ENCODE measurements around the gene TLNRD1.

The TLNRD1 gene

DNA sequence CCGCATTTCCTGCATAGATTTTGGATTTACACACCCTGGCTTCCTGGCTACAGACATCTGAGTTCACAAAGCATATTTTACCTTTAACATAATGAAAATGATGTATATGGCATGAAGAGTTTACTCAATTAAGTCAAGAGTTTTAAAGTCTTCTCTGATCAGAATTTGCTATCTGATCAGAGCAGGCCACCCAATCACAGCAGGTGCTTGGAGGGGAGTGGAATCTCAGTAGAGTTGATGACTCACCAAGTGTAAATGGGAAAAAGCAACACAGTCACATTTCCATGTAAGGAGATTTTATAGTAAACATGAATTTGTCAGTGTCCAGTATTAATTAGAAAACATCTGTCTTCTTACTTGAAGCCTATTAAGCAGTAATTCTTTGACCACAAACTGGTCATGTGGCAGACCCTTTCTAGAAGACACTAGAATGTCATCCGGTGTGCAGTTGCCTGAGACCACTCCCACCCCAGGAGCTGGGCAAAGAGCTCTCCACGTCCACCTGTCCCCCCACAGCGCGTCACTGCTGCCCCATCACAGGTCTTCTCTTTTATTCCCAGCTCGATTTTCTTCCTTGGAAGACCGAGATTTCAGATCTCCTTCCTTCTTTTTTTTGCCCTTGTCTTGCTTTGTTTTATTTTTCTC lies 21.9 kb upstream of the TLNRD1 start:
- peaks cover 3% of the 10 kb centered on the region for H3K79me2 ChIP-seq
- TF ChIP-seq, protein P1, sequence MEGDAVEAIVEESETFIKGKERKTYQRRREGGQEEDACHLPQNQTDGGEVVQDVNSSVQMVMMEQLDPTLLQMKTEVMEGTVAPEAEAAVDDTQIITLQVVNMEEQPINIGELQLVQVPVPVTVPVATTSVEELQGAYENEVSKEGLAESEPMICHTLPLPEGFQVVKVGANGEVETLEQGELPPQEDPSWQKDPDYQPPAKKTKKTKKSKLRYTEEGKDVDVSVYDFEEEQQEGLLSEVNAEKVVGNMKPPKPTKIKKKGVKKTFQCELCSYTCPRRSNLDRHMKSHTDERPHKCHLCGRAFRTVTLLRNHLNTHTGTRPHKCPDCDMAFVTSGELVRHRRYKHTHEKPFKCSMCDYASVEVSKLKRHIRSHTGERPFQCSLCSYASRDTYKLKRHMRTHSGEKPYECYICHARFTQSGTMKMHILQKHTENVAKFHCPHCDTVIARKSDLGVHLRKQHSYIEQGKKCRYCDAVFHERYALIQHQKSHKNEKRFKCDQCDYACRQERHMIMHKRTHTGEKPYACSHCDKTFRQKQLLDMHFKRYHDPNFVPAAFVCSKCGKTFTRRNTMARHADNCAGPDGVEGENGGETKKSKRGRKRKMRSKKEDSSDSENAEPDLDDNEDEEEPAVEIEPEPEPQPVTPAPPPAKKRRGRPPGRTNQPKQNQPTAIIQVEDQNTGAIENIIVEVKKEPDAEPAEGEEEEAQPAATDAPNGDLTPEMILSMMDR (IDR thresholded peaks at IDR 0.05): no peak
- H3K9ac ChIP-seq: no peak overlapping the region
- no peak overlapping the region for H3K4me2 ChIP-seq (ENCODE audit: low read length)
- no peaks in the 10 kb centered on the region for H3K27me3 ChIP-seq (ENCODE audit: control insufficient read depth, insufficient read depth, low read length)
- no peak overlapping the region for H3K4me3 ChIP-seq (ENCODE audit: low read depth, low read length)
- no peaks in the 10 kb centered on the region for H3K4me1 ChIP-seq
- H3K27ac ChIP-seq: no peak overlapping the region
- no peak overlapping the region for H2AFZ ChIP-seq
- no peaks in the 10 kb centered on the region for H3K36me3 ChIP-seq (ENCODE audit: control insufficient read depth, insufficient read depth, low read length)
- H3K9me3 ChIP-seq (ENCODE audit: control insufficient read depth, low read length): no peaks in the 10 kb centered on the region

DNA sequence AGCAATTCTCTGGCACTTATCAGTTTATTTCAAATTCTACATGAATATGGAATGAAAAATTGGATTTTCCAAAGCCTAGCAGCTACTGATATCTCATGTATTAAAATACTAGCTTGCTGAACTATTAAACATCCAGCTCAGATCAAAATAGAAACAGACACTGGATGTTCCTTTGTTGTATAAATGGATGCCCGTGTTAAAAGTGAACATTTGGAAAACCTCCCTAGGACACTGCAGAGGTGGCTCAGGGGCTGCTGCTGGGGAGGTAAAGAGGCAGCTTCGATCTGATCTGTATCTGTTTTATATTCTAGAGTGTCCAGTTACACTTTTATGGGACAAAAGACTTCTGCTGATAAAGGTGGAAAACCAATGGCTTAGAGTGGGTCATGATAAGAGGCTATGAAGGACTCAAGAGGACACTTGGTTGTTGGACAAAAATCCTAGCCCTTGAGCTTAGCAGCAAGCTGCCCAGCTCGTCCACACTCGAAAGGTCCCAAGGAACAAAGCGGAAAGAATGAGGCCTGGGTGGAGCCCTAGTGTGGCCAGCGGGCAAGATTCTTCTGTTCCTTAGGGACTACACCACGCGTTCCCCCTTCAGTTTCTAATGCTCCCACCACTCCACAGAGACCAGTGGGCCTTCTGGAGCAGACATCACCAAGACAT lies 21.1 kb upstream of the TLNRD1 start:
- no peak overlapping the region for H3K9ac ChIP-seq
- H3K79me2 ChIP-seq: peaks cover 3% of the 10 kb centered on the region
- no peaks in the 10 kb centered on the region for H3K9me3 ChIP-seq (ENCODE audit: control insufficient read depth, low read length)
- H3K4me2 ChIP-seq (ENCODE audit: low read length): no peak overlapping the region
- TF ChIP-seq, protein P1 (IDR thresholded peaks at IDR 0.05): no peak
- no peaks in the 10 kb centered on the region for H3K27me3 ChIP-seq (ENCODE audit: control insufficient read depth, insufficient read depth, low read length)
- H3K36me3 ChIP-seq (ENCODE audit: control insufficient read depth, insufficient read depth, low read length): no peaks in the 10 kb centered on the region
- no peak overlapping the region for H3K4me3 ChIP-seq (ENCODE audit: low read depth, low read length)
- H3K4me1 ChIP-seq: no peaks in the 10 kb centered on the region
- no peak overlapping the region for H3K27ac ChIP-seq
- no peak overlapping the region for H2AFZ ChIP-seq

DNA sequence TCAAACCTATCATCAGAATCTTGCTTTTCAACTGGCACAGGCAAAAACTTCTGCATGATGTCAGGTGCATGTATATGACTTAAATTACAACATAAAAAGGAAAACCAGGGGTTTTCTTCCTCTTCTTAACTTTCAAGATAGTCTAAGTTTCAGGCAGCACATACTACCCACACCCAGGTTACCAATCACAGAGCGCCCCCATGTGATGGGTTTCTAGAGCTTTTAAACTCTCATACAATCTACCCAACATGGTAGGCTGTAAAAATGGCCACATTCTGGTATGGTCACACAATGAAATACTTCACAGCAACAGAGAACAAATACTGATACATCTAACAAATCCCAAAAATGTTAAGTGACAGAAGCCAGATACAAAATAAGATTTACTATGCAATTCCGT lies 18.5 kb upstream of the TLNRD1 start:
- no peak overlapping the region for H3K4me2 ChIP-seq (ENCODE audit: low read length)
- no peaks in the 10 kb centered on the region for H3K27me3 ChIP-seq (ENCODE audit: control insufficient read depth, insufficient read depth, low read length)
- H3K79me2 ChIP-seq: peaks cover 3% of the 10 kb centered on the region
- TF ChIP-seq, protein P1 (IDR thresholded peaks at IDR 0.05): no peak
- no peak overlapping the region for H3K27ac ChIP-seq
- no peaks in the 10 kb centered on the region for H3K9me3 ChIP-seq (ENCODE audit: control insufficient read depth, low read length)
- H3K4me3 ChIP-seq (ENCODE audit: low read depth, low read length): no peak overlapping the region
- no peaks in the 10 kb centered on the region for H3K36me3 ChIP-seq (ENCODE audit: control insufficient read depth, insufficient read depth, low read length)
- H3K4me1 ChIP-seq: no peaks in the 10 kb centered on the region
- no peak overlapping the region for H3K9ac ChIP-seq
- H2AFZ ChIP-seq: no peak overlapping the region

DNA sequence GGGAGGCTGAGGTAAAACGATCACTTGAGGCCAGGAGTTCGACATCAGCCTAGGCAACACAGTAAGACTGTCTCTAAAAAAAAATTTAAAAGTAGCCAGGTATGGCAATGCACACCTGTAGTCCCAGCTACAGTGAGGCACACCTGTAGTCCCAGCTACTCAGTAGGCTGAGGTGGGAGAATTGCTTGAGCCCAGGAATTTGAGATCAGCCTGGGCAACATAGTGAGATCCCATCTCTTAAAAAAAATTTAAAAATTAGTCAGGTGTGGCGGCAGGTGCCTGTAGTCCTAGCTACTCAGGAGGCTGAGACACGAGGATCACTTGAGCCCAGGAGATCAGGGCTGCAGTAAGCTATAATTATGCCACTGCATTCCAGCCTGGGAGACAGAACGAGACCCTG lies 17.9 kb upstream of the TLNRD1 start:
- H3K9ac ChIP-seq: no peak overlapping the region
- H3K79me2 ChIP-seq: peaks cover 3% of the 10 kb centered on the region
- no peak overlapping the region for H3K4me3 ChIP-seq (ENCODE audit: low read depth, low read length)
- TF ChIP-seq, protein P1 (IDR thresholded peaks at IDR 0.05): no peak
- no peak overlapping the region for H3K27ac ChIP-seq
- no peak overlapping the region for H2AFZ ChIP-seq
- H3K4me1 ChIP-seq: no peaks in the 10 kb centered on the region
- no peak overlapping the region for H3K4me2 ChIP-seq (ENCODE audit: low read length)
- no peaks in the 10 kb centered on the region for H3K27me3 ChIP-seq (ENCODE audit: control insufficient read depth, insufficient read depth, low read length)
- no peaks in the 10 kb centered on the region for H3K36me3 ChIP-seq (ENCODE audit: control insufficient read depth, insufficient read depth, low read length)
- no peaks in the 10 kb centered on the region for H3K9me3 ChIP-seq (ENCODE audit: control insufficient read depth, low read length)

DNA sequence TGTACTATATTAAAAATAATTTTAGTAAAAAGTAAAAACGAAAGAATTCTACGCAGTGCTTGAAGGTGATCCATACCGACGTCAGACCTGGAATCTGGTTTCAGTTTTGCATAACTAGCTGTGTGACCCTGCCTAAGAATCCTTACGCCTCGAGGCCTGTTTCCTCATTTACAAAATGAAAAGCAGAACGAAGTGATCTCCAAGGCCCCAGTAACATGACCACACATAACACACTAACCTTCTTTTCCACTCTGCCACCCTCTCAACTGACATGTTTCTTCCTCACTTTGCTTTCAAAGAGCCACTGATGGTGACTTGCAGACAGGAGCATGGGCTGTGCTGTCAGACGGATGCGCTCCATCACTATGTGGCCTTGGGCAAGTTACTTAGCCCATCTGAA lies 15.9 kb upstream of the TLNRD1 start:
- Histone ChIP-seq H3K27me3 (ENCODE audit: control insufficient read depth, insufficient read depth, low read length) (no peaks in the 10 kb centered on the region), H3K79me2 (peaks cover 11% of the 10 kb centered on the region), H3K4me3 (ENCODE audit: low read depth, low read length) (no peak overlapping the region), H3K4me1 (no peaks in the 10 kb centered on the region), H3K36me3 (ENCODE audit: control insufficient read depth, insufficient read depth, low read length) (no peaks in the 10 kb centered on the region), H2AFZ (no peak overlapping the region), H3K4me2 (ENCODE audit: low read length) (no peak overlapping the region), H3K9ac (no peak overlapping the region), H3K9me3 (ENCODE audit: control insufficient read depth, low read length) (no peaks in the 10 kb centered on the region), H3K27ac (no peak overlapping the region)
- TF ChIP-seq, protein P1 (IDR thresholded peaks at IDR 0.05): no peak

All from parathyroid adenoma (tissue), 2 donors.